ENCODE results near the gene ACO1. TPM values are rescaled to one million over a fixed set of nuclear protein-coding genes. Genes with fewer than 3 reads are reported as not detected.

Gene ACO1
- total and polyA plus RNA-seq, 9 of the 15 experiments (the other 6 are each of a cell fraction or from before 2014, with no cell fraction given): 0.96 to 29.7 (median 16.9) TPM

GRCh38 chr9:32384364-32385151 lies at the start of gene ACO1 (continued):
- TF ChIP-seq REST (IDR thresholded peaks at IDR 0.05; ENCODE audit: borderline replicate concordance): no peak
- peak; percentile 20; the same call in 1 of the 2 replicates for TF ChIP-seq REST (CRISPR knock-in tag; IDR thresholded peaks at IDR 0.05; ENCODE audit: low read depth)
- TF ChIP-seq KDM5B (IDR thresholded peaks at IDR 0.05; ENCODE audit: insufficient replicate concordance, low read depth, low read length): peak; percentile 51
- TF ChIP-seq KDM1A (IDR thresholded peaks at IDR 0.05): no peak
- peak; percentile 67 for TF ChIP-seq SNIP1 (IDR thresholded peaks at IDR 0.05; ENCODE audit: low read depth)
- no peak for TF ChIP-seq TRIM28 (IDR thresholded peaks at IDR 0.05)
- TF ChIP-seq POLR2A (conservative IDR thresholded peaks at IDR 0.05): peak; percentile 61
- TF ChIP-seq CREB1 (IDR thresholded peaks at IDR 0.05): no peak
- TF ChIP-seq CREB1 (CRISPR knock-in tag; IDR thresholded peaks at IDR 0.05): peak; percentile 29; the same call in 1 of the 2 replicates
- TF ChIP-seq RB1 (IDR thresholded peaks at IDR 0.05; ENCODE audit: low read depth): peak; percentile 40; the same call in 1 of the 2 replicates
- TF ChIP-seq KLF6 (CRISPR knock-in tag; IDR thresholded peaks at IDR 0.05; ENCODE audit: borderline replicate concordance): no peak
- no peak for TF ChIP-seq THRA (IDR thresholded peaks at IDR 0.05)
- TF ChIP-seq SIN3A (IDR thresholded peaks at IDR 0.05; ENCODE audit: borderline replicate concordance in 2 of 2, control insufficient read depth in 1 of 2, low read depth in 2 of 2, low read length in 2 of 2): 0 out of 4 replicates have a peak, but pooled peaks of 1 of the 2 experiments have one; percentile 54
- TF ChIP-seq MYC (IDR thresholded peaks at IDR 0.05; ENCODE audit: low read depth, low read length): peak; percentile 34; the same call in 1 of the 2 replicates
- no peak for TF ChIP-seq MYC (CRISPR knock-in tag; IDR thresholded peaks at IDR 0.05; ENCODE audit: borderline replicate concordance, low read depth)
- peak; percentile 51; the same call in 1 of the 2 replicates for TF ChIP-seq NR3C1 (CRISPR knock-in tag; IDR thresholded peaks at IDR 0.05)
- peak; percentile 79 to 80 for TF ChIP-seq NRF1 (conservative IDR thresholded peaks at IDR 0.05 in 1 of 2, IDR thresholded peaks at IDR 0.05 in 1 of 2)
- no peak for TF ChIP-seq E2F4 (CRISPR knock-in tag; IDR thresholded peaks at IDR 0.05; ENCODE audit: low read depth)
- TF ChIP-seq ZNF384 (IDR thresholded peaks at IDR 0.05; ENCODE audit: low read depth, low read length): no peak

All from K562 (cell line).